NCI-H226 (cell line): ENCODE measurements around the gene KIRREL3.

Experiments
- DNase-seq: peaks from one replicate; pipeline ENCODE4 v3.0.0-alpha.2; 2015

The KIRREL3 gene

DNA sequence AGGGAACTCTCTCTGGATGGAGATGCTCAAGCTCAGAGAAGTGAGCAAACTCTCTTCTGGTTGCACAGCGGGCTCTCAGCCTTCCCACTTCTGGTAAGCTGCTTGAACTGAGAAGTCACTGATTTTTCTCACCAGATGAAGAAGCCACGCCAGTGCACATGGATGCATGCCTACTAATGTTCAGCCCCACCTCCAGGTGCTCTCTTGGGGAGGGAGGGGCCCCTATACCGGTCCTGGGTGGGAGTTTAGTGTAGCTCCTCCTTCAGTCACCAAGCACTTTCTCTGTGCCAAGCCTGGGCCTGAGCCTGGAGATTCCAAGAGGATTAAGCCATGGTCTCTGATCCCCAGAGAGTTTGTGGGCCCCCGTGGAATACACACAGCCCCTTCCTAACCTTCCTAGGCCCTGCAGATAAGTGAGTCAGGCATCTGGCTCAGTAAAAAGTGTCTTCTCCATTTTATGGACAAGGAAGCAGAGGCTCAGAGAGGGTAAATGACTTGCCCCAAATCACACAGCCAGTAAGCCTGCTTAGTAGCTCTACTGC is 502.9 kb downstream of the KIRREL3 start:
- no peak for DNase-seq

DNA sequence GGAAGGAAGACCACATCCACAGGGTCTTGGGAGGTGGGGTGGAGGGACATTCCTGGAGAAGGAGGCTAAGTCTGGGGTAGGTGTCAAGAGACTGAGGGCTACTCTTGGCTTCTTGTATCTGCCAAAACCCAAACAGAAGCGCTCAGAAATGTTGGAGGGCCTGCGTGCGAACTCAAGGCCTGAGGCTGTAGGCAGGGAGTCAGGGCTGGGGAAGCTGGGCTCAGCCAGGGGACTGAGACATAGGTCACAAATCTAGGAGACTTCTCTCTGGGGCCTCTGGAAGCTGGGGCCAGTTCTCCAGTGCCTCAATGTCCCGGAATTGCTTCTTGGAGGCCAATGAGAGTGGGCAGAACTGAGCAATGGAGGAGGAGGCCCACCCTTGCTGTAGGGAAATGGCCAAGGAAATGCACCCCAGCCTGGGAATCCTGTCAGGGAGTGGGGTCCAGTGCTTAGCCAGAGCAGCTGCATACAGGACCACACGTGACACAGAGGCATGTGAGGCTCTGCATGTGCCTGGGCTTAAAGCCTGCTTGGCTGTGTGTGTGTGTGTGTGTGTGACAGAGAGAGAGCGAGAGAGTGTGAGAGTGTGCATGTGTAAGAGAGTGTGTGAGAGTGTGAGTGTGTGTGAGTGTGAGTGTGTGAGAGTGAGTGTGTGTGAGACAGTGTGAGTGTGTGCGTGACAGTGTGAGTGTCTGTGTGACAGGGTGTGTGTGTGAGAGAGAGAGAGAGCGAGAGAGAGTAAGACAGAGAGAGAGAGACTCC is 503.8 kb downstream of the KIRREL3 start:
- no peak for DNase-seq

GRCh38 chr11:126495281-126496220 is 505.0 kb downstream of the KIRREL3 start:
- no peak for DNase-seq

DNA sequence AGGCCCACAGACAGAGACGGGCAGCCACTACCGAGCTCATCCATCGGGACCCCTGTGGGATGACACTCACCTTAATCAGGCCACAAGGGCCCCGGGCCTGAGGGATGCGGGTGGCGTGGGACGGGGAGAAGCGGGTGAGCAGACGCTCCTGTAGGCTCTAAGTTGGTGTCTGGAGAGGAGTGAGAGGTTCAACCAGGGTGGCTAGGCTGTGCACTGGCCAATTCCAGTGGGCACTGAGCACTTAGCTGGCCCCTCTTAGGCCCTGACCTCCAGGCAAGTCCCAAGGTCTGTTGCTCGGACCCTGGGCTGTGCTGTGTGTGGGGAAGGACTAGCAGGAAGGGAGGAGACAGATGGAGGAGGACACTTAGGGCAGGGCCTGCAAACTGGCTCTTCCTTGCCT is 505.7 kb downstream of the KIRREL3 start:
- DNase-seq = no peak

DNA sequence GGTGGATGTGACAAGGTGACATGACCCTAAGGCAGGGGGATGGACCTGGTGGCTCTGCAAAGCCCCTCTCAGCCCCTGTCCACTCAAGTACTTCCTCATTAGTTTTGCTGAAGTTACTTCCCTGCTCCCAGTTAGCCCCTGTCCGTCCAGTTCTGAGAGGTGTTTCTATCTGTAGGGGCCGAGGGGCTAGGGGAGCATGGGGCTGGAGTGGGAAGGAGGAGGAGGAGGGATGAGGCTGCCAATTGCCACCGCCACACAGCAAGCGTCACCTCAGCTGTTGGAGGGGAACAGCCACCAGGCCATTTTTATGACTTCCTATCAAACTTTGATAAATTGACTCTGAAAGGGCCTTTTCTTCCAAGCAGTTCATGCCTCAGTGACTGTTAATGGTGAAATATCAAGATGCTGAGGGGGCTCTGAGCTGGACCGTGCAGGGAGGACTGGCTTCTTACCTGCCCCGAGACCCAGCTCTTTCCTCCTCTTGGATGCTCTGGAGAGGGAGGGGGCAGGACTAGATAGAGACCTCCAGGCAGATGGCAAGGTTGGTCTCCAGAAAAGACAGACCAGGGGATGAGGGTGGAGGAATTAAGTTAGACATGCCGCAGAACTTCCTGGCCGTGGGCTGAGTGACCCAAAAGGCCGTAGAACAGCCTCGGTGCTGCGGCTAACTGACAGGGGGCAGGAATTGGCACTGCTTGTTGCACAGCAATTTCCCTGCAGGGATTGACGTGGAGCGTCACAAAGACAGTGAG is 508.1 kb downstream of the KIRREL3 start:
- no peak for DNase-seq

DNA sequence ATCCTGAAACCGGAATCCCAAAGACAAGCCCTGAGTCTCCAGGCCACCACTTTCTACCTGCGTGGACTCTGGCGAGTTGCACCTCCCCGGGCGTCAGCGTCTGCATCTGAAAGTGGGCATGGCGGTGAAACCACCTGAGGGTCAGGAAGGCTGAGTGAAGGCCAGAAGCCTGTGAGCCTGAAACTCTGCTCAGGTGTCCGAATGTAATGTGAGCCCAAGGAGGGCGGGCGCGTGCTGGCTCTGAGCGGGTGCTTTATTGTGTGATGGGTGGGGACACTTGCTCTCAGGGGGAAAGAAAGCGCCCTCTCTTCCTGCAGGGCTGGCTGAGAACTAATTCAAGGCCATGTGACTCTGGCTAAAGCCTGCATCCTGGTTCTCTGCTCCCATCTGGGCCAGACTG is 509.5 kb downstream of the KIRREL3 start:
- no peak for DNase-seq

- no peak for DNase-seq
Measured at GRCh38 chr11:126489836-126490660, 510.5 kb downstream of the KIRREL3 start.

- no peak for DNase-seq
Measured at GRCh38 chr11:126488591-126489370, 511.8 kb downstream of the KIRREL3 start.

GRCh38 chr11:126487711-126488110 is 512.9 kb downstream of the KIRREL3 start:
- no peak for DNase-seq

DNA sequence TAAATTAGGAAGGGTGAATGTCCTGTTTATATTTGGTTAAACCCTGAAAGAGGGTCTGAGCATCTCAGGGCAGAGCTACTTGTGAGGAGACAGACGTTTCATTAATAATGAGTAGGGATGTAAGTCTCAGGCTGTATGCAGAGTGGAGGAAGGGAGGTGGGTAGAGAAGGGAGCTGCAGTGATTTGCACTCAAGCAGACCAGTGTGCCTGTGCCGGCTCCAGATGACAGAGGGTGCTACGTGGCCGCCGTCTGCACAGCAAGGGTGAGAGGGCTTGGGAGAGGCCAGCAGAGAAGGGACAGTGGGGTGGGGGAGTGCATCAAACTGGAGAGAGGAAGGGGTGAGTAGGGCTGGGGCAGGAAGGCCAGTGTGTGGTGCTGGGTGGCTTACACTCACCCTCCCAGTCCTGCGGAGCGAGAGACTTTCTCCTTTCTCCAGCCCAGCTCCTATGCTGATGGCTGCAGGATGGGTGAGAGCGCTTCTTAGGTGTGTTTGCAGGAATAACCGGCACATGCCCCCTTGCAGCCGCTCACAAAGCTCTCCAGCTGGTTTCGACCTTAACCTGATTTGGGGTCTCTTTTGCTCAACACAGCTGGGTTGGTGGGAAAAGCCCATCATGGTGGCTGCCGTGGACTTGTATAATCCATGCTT is 514.5 kb downstream of the KIRREL3 start:
- no peak for DNase-seq

GRCh38 chr11:126485021-126485792 is 515.4 kb downstream of the KIRREL3 start:
- no peak for DNase-seq

GRCh38 chr11:126484266-126484665 is 516.3 kb downstream of the KIRREL3 start:
- peak; percentile 42 for DNase-seq

DNA sequence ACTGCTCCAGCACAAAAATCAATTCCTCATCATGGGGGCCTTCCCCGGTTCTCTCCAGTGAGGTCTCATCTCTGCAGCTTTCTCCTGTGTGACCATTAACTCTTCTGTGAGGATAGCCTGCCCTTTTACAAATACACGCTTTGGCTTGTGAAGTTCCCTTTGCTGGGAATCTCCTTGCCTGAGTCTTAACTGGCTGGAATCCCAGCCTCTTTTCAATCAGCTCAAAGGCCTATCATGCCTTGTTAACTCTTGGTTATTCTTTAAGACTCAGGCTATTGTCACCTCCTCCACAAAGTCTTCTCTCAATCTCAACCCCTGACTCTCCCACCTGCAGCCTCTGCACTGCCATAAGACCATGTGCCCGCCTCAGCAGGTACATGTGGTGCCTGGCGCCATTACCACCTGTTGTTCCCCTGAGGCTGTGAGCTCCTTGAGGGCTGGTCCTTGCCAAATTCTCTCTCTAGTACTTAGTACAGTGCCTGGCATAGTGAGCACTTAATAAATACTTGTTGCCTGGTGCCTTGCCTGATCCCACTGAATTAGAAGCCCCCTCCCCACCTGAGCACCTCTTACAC is 516.9 kb downstream of the KIRREL3 start:
- no peak for DNase-seq

DNA sequence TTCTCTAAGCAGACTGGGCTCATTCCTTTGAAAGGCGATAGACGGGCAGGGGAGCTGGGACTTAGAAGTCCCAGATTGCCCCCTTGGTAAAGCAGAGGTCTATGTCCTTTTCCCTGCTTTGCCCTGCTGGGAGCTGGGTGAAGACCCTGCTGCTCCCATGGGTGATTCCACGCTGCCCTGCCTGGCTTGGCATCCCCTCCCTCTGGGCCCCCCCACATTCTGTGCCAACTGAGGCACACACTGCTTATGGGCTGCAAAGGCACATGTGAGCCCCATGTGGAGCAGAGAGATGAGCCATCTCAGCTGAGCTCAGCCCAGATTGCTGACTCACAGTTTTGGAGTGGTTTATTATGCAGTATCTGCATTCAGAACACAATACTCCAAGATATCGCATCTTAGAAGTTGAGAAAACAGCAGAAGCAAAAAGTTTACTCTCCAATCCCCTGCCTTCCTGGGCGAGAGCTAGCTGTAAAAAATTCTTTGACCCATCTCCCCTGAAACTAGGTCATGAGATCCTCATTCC is 517.9 kb downstream of the KIRREL3 start:
- peak; percentile 31 for DNase-seq

DNA sequence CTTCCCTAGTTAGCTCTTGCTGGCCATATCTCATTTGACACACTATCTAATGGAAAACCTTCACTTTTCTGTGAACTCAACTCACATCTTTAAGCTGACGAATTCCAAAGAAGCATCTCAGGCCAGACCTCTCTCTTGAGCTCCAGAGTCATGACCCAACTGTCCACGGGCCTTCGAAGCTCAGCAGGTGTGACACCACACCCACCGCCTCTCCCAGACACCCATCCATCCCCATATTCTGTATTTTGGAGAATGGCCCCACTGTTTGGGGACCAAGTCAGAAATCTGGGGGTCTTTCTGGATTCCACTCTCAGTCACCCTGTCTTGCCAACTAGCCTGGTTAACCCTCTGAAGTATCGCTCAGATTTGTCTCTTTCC is 519.3 kb downstream of the KIRREL3 start:
- no peak for DNase-seq

DNA sequence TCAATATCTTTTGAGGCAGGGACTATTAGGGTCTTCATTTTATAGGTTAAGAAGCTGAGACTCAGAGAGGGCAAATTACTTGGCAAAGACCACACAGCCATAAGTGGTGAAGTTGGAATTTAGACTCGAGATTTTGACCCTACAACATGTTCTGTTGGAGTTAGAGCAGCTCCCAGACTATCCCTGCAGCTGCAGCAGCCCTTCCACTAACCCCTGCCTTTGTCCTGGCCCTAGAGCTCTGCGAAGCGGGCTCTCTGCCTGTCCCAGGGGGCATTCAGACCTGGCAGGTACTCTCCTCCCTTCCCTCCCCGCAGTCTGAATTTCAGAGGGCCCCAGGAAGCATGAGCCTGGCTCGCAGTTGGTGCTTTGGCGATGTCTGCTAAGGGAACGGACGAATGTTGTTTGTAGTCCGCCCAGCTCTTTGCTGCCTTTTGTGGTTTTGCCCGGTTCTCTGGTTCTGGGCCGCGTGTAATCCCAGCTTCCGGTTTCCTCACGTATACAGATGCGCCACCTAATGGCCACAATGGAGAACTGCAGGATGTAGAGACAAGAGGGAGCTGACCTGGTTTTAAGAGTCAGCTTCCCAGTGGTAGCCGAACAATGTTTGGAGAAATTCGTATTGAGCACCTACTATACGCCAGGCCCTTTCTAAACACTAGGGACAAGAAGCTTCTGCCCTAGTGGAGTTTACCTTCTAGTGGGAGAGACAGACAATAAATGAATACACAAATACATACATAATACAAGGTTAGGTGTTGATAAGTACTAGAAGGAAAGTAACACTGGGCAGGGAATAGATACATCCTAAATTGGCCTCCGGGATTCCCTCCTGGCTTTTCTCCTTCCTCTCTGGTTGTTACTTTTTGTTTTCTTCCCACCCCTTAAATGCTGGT is 519.9 kb downstream of the KIRREL3 start:
- DNase-seq = peak; percentile 68

DNA sequence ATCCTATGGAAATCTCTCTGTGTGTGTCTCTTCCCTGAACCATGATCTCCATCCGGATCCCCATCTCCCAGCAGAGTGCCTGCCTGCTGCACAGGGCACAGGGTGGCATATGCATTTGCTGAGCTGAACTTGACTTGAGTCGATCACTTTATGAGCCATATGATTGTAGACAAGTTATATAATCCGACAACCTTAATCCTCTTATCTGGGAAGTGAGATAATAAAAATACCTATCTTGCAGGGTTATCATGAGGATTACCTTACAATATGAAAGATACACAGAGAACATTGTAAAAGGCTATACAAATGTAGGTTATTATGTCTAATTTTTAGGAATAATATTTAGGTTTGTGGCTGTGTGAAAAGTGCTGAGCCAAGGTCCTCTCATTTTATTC is 520.6 kb downstream of the KIRREL3 start:
- DNase-seq = no peak
